GM20000 (cell line): ENCODE data around the gene COL2A1.

Source experiments
- DNase-seq: peaks from one replicate; pipeline ENCODE4 v3.0.0; 2012; ENCODE audit warnings: low spot score
- CTCF ChIP-seq: IDR thresholded peaks from 2 replicates; pipeline ENCODE4 v1.5.1; 2012; ENCODE audit warnings: mild to moderate bottlenecking, control low read depth; ENCODE audit errors: extremely low read depth, missing control alignments

COL2A1 gene

GRCh38 chr12:47979166-47979565 is 25.1 kb downstream of the COL2A1 start:
- TF ChIP-seq CTCF: no peak
- DNase-seq: no peak

- TF ChIP-seq CTCF: no peak
- DNase-seq: no peak
Observed at GRCh38 chr12:47978598-47978873, 25.7 kb downstream of the COL2A1 start.

- DNase-seq: no peak
- no peak for TF ChIP-seq CTCF
Observed at GRCh38 chr12:47977772-47978597, 26.3 kb downstream of the COL2A1 start.

- TF ChIP-seq CTCF: no peak
- no peak for DNase-seq
Observed at GRCh38 chr12:47977046-47977771, 27.1 kb downstream of the COL2A1 start.

- DNase-seq: no peak
- no peak for TF ChIP-seq CTCF
Observed at GRCh38 chr12:47975816-47976215, 28.5 kb downstream of the COL2A1 start.

- no peak for DNase-seq
- TF ChIP-seq CTCF: no peak
Observed at GRCh38 chr12:47975036-47975620, 29.1 kb downstream of the COL2A1 start.

GRCh38 chr12:47973870-47974269 is 30.4 kb downstream of the COL2A1 start:
- DNase-seq: no peak
- no peak for TF ChIP-seq CTCF
